GM21526 (cell line): ENCODE data around the gene TEX35.

ENCODE experiments used
- ATAC-seq: cut with Tn5 transposase; IDR thresholded peaks from one replicate; pipeline ENCODE4 v1.9.1; 2021; ENCODE audit warnings: moderate library complexity; ENCODE audit not compliant: unreplicated experiment, low FRiP score

The TEX35 gene

DNA sequence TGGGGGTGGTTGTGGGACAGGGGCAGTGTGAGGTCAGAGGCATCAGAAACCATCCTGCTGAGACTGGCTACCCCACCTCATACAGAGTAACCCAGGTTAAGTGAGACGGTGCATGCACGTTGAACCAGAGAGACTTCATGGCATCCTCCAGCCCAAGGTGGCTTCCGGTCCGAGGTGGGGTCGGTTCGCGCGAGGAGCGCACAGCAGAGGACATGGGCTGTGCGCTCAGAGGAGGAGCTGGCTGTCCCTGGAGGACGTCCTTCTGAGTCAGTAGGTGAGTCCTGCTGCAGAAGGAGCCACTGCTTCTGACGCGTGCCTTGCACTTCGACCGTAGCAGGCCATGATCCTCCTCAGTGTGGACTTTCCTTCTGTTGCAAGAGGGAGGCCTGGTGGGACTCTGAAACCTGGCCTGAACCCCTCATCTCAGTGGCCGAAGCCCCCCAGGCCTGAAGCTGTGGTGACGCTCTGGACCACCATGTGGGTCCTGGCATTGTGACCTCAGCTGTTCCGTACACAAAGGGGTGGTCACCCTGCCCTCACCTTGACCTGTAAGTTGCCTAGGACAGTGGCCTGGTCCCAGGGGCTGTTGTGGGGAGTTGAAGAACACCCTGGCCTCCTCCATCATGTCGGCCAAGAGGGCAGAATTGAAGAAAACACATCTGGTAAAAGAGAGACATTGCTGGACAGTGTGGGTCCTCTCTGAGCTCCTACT, at the start of gene TEX35:
Gene TEX35 (plus strand): TSS at position 544 of the 712 bp plus-strand sequence. CDS start 80 bp downstream, at position 624.
- ATAC-seq = no peak

DNA sequence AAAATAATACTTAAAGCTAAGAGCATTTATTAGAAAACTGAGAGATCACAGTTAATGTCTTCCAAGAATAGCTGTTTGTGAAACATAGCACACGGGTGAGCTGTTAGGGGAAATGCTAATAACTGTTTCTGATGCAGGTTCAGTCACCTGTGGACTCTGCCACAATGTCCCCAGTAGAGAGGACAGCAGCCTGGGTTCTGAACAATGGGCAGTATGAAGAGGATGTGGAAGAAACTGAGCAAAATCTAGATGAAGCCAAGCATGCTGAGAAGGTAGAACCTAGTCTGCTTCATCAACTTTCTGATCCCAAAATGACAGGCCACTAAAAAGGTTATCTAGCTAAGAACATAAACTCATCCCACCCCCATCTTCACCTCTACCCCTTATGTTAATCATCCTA, 48.8 kb upstream of the TEX35 start:
- ATAC-seq = no peak

DNA sequence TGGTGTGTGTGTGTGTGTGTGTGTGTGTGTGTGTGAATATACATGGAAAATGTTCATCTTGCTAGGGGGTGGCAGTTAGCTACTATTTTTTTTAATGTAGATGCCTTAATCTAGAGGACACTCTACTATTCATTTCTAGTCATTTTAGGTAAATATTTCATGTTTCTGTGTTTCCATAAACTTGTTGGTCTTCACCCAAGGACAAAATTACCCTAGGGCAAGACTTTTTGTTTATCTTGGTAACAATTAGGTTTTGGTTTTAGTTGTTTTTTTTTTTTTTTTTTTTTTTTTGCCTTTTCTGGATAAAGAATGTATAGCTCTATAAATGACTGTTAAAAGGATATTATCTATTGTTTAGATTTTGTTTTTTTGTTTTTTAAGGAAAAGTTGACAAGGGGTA, 48.3 kb upstream of the TEX35 start:
- ATAC-seq = no peak

DNA sequence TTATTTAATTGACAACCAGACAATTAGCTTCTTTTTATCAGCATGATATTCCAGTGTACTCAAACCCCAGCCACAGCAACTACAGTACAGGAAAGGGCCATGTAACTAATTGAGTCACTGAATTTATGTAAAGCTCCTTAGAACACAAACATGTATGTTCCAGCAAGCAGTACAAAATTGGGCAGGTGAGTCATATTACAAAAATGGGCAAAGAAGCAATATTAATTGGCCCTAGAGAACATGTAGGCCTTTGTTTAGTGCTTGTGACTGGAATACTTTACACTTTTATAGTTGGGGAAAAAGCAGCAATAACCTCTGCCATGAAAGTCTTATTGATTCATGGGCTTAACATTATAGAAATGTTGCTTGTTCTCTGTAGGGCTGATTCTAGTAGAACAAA, 47.9 kb upstream of the TEX35 start:
- no peak for ATAC-seq

DNA sequence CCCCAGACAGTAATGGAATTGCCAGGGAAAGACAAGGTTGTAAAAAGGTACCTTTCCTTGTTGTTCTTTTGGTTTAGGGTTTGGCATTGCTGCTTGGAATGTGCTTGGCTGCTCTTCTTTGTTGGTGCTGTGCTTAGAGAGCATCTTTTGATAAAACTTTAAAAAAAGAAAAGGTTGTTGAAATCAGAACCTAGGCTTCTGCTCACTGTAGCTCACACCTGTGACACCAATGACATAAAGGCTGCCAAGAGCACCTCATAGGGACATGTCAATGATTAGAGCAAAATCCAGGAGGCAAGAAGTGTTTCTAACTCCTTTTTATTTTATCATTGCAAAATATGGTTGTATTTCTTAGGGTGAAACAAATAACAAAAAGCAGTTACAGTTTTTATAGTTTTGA, 45.1 kb upstream of the TEX35 start:
- ATAC-seq = no peak

DNA sequence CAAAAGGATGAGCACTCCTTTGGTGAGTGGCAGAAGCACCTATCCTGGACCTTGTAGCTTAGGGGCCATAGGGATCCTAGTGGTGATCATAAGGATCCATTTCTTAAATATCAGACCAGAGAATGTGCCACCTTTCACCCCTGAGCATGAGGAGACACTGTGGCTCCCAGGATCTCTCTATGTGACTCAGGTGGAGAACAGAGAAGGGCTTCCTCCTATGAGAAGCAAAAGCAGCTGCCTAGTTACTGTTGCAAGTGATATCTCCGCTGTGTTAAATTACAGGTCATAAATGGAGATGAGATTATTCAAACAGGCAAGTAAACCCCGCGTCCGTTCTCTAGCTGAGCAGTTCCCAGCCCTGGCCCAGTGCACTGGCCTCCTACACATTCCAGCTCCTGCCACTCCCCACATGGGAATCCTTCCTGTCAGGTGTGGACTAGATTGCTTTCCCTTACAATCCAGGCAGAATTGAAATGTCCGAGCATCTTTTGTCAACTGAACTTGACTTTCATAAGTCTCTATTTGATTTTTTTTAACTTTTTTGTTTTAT, 42.4 kb upstream of the TEX35 start:
- no peak for ATAC-seq

DNA sequence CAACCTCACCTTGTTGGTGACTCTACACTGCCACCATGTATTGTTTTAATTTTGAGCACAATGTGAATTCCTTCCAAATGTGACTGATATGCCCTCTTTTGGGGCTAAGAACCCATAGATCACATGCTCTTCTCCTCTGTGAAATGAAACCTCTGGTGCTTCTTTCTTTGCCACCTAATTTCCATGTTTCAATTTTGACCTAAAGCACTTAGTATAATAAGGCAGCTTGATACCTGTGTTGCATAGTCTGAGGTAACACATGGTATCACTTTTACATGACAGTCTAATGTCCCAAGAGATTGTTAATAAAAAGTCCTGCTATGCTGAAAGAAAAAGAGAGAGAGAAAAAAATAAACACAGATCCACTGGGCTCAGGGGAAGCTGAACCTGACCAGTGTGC, 40.4 kb upstream of the TEX35 start:
- ATAC-seq = no peak

DNA sequence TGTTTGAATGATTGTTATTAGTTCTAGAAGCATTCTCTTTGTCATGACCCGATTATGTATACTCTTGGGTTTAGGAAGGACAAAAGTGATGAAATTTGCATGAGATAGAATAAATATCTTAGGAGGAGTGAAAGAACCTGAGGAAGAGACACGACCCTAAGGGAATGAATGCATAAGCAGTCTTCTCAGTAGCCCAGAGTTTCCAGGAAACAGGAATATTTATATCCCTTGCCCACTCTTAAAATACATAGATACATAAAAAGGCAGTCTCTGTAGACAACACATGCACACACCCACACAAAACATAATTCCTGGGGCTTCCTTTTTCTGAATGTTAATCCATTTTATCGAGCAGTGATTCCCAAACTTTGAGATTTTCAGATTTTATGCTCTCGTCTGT, 35.5 kb upstream of the TEX35 start:
- ATAC-seq = no peak

DNA sequence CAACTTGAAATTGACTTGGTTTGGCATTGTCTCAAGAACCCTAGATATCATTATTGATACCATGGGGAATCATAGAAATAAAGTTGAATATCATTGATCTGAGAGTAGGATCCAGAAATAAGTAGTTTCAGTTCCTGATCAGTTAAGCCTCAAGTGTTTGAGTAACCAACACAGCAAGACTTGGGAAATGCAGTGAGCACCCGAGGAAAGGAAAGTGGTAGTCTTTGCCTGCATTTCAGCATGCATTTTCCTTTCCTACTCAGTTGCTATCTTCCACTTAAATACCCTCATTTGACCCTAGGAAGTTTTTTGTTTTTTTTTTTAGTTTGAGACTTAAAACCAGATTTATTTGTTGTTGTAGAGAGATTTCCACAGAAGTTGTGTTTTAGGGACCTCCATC, 35.1 kb upstream of the TEX35 start:
- no peak for ATAC-seq

DNA sequence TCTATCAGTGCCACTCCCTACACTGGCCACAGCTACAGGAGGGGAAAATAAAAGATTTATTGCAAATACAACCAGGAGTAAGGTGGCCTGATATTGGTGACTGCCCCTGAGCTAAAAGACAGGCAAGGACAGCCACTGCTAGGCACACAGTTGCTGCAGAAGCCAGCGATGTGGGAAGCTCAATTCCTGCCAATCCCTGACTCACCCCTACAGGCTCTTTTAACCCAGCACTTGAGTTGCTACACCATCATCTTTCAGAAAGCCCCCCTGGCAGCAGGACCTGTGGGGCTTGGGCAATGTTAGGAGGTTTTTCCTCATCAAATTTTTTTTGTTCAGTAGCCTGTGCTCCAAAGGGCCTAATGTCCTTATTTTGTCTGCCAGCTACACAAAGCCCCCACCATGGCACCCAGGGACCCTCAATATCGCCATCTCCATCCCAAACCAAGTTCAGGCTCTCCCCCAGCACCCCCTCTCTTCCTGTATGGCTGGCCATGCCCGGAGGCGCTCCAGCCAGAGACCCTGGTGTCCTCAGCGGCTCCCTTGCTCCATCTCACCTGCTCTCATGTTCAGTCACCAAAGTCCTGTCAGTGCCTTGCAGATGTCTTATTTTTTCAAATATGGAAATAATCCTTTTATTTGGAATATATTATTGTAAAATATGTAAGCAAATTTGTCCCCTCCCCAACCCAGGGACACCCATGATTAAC, 29.5 kb upstream of the TEX35 start:
- ATAC-seq = no peak

DNA sequence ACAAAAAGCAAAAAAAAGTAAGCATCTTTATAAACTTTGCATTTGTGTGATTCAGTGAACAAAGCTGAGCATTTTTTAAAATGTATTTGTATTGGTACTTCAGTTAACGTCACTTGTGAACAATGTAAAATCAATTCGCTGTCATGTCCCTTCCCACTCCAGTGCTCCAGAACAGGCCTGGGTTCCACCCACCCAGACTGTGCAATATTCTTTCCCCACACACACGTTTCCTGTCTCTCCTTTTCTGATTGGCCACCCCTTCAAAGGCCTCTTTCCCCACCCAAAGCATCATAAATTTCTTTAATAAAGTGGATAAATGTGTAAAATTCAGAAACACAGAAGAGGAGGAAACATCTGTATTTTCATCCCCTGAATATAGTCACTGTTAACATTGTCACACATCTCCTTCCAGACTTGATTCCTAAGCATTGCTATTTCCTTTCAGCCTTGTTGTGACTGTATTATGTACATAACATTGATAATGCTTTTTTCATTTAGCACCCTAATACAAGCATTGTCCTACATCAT, 28.1 kb upstream of the TEX35 start:
- no peak for ATAC-seq

DNA sequence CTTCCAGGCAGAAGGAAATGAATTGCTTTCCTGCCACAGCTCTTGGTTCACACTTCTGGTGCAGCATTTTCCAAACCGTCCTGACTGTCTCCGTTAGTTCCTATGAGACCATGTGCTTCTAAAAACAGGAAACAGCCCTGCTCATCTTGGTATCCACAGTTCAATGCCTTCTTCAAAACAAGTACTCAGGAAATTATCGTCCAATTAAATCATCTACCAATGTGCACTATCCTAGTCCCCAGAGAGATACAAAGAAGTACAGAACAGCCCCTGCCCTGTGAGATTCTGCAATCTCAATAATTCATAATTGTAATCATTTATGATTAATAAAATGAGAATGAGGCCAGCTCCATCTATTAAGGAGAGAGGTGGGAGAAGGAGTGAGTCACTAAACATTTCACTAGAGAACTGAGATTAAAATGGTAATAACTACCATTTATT, 27.3 kb upstream of the TEX35 start:
- no peak for ATAC-seq

DNA sequence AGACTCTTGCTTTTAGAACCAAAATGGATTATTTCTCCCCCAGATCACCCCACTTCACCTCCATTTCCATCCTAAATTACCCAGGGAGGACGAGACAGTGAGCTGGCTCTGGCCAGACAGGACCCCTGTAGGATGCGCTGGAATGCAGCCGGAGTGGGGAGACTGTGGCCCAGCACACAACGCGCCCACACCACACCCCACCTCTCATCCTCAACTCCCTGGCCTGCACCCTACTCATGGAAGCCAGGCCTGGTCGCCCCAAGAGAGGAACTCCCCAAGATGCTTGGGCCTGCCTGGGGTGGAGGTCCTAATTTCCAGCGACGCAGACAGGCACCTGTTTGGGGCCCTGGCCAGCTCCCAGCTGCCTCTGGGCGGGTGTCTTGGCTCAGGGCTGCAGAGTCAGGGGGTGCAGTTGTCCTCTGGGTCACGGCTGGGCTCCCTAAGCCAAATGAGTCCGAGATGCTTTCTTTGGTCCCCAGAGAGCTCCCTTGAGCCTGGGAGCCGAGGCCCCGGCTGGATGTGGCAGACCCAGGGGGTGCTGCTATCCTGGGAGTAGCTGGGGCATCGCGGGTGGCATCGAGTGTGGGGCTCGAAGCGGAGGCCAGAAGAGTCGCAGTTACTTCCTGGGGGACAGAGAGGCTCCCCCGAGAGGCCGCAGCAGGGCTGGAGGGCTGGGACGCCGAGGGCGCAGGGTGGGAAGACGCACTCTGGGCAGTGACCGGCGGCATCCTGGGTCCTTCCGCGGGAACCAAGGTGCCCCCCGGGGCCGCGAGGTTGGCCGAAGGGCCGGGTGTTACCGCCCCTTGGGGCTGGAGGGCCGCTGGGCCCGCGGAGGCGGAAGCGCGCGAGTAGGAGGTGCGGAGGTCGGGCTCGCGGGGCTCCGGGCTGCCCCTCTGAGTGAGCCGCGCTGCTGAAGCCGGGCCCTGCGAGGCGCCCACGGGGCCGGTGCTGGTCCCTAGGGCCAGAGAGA, 26.5 kb upstream of the TEX35 start:
- no peak for ATAC-seq

DNA sequence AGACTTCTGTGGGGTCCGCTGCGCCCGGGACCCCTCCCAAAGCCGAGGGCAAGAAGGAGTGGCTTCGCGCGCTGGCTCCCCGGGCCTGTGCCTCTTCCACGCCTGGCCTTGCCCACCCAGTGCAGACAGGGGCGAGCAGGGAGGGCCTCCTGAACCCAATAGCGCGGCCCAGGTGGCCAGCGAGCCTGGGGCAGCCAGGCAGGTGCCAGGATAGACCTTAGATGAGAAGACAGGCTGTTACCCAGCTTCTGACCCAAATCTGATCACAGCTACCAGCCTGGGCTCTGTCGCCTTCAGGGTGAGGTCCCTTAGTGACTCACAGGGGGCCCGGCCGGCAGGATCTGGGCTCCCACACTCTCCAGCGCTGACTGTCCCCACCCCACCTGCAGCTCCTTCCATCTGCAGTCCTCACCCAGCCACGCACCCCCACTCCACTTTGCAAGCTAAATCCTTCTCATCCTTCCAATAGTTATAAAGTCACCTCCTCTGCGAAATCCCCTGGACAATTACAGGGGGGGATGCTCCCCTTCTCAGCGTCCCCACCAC, 25.8 kb upstream of the TEX35 start:
- ATAC-seq = no peak

DNA sequence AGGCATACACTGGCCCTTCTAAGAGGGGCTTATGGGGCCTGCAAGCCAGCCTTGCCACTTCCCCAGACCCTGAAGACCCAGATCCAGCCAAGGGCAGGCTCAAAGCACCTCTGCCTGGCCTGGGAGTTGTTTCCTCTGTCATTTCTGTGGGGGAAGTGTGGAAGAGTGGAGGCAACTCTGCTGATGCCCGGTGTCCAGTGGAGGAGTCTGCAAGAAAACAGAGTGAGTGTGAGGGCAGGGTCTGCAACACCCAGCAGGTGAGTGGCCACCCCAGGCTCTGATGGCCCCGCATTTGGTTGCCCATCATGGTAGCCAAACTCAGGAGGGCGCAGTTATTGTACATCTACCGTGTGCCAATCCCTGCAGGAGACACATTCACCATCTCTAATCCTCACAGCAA, 24.5 kb upstream of the TEX35 start:
- no peak for ATAC-seq

DNA sequence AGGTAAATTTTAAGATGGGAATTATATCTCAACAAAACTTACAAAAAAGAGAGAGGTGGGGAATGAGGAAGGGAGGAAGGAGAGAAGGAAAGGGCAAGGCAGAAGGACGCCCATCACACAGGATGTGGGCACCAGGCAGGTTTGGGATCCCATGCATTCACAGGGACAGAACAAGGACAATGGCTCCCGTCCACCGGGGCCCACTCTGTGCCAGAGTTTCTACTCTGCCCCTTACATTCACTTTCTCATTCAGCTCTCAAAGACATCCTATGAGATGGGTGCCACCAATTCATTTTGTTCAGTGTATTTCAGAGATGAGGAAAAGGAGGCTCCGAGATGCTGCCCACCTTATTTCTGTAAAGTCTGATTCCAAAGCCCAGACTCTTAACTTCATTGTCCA, 23.5 kb upstream of the TEX35 start:
- ATAC-seq = no peak

DNA sequence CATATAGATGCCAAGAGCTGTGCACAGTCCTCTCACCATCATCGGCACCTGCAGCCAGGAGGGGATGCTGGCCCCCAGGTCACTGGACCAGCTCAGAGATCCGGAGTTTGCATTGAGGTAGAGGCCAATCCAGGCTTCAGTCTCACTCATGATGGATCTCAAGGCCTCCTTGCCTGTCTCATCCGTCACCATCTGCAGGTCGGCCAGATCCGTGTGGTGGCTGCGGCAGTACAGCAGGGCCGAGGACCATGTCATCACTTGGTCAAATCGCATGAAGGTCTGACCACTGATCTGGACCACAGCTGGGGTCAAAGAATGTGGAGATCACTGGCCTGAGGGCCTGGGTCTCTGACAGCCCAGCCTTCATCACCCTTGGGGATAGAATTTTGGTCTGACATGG, 22.8 kb upstream of the TEX35 start:
- no peak for ATAC-seq

DNA sequence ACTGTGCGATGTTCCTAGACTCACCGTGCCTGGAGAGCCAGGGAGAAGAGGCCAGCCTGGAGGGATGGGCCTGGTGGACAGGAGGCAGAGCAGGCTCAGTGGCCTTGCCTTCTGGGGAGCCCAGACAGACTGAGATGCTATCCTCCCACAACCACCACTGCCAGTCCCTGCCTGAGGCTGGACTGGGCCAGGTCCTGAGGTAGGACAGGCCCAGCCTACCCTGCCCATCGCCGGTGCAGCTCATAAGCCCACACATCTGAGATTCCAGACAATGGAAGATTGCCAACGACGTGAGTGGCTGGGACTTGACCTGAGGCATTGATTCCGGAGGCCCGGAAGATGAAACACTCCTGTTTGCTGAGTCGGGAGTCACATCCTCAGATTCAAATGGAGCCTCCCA, 21.9 kb upstream of the TEX35 start:
- no peak for ATAC-seq

DNA sequence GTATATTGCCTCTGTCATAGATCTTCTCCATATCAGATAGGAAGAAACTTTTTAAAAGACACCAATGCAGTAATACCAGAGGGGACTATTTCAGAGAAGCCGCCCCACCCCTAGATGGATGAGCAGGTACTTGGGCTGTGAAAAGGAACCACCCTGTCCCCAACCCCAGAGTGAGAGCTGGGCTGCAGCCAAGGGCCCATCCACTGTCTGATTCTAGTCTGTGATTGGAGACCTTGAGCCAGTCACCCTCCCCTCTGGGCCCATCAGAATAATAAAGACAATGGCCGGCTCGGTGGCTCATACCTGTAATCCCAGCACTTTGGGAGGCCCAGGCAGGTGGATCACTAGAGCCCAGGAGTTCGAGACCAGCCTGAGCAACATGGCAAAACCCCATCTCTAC, 21.2 kb upstream of the TEX35 start:
- ATAC-seq = no peak

DNA sequence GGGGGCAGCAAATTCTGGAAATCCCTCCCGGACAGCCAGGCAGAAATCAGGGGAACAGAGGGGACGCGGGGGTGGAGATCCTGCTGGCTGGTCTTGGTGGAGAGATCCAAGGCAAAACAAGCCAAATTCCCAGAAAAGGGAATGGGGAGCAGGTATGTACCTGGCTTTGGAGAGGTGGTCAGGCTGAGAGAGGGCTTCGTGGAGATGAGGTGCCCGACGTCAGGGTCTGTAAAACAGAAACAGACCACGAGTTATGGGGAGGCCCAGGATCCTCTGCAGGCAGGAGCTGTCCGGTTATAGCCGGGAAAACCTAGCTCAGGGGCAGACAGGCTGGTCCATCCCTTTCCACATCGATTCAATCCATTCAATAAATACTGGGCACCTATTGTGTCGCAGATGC, 20.6 kb upstream of the TEX35 start:
- no peak for ATAC-seq
